ENCODE measurements around the gene PAWR.
A peak's percentile ranks its signal among the peaks of the same experiment; 100 is the strongest.

The PAWR gene

DNA sequence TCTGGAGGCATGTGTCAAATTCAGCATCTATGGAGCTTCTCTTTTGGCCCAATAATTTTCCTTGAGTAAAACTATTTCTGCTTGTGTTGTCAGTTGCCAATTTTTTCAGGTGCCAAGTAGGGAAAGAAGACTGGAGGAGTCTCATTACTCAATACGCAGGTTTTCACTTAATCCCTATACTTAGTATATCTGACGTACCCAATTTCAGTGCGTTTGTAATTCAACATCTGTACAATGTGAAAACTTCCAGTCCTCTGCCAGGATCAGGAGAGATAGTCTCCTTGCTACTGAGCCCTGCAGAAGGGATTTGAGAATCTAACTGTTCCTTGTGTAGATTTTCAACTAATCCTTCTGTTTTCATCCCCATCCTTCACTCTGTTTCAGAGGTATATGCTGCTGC is 5.7 kb upstream of the PAWR start:
- Mint-ChIP-seq H3K27me3 (ENCODE audit: low read depth, poor library complexity) (peaks cover 15% of the 10 kb centered on the region), H3K4me3 (no peak overlapping the region), H3K9me3 (no peaks in the 10 kb centered on the region), H3K4me1 (peaks cover 15% of the 10 kb centered on the region), H3K36me3 (ENCODE audit: low read depth) (no peaks in the 10 kb centered on the region), H3K27ac (no peak overlapping the region)
- TF ChIP-seq, protein P1, sequence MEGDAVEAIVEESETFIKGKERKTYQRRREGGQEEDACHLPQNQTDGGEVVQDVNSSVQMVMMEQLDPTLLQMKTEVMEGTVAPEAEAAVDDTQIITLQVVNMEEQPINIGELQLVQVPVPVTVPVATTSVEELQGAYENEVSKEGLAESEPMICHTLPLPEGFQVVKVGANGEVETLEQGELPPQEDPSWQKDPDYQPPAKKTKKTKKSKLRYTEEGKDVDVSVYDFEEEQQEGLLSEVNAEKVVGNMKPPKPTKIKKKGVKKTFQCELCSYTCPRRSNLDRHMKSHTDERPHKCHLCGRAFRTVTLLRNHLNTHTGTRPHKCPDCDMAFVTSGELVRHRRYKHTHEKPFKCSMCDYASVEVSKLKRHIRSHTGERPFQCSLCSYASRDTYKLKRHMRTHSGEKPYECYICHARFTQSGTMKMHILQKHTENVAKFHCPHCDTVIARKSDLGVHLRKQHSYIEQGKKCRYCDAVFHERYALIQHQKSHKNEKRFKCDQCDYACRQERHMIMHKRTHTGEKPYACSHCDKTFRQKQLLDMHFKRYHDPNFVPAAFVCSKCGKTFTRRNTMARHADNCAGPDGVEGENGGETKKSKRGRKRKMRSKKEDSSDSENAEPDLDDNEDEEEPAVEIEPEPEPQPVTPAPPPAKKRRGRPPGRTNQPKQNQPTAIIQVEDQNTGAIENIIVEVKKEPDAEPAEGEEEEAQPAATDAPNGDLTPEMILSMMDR (IDR thresholded peaks at IDR 0.05): no peak
- DNase-seq: no peak

DNA sequence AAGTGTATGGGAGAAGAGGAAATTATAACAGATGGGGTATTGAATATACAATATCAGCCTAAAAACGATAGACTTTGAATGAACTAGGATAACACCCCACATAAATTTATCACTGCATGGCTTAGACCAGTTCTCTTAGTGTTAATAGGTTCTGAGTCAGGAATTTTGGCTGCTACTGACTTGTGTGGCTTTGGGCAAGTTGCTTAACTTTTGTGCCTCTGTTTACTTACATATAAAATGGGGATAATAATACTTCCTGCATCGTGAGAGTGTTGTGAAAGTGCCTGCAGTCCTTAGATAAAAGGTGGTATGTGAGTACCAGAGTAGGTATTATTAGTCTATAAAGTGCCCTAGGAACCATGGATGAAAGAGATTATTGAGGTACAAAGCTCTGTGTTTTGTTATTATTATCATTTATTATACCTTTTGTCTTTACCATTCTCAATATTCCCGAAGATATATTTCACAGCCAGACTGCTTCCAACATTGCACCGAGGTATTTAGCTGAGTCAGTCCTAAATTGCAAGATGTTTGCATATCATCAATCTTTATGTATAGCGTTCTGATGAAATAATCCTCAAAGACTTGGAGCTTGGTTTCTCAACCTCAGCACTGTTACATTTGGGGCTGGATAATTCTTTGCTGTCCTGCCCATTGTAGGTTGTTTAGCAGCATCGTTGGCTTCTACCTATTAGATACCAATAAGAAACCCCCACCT is 2.3 kb upstream of the PAWR start:
- peaks cover 15% of the 10 kb centered on the region for H3K27me3 Mint-ChIP-seq (ENCODE audit: low read depth, poor library complexity)
- no peak overlapping the region for H3K27ac Mint-ChIP-seq
- H3K36me3 Mint-ChIP-seq (ENCODE audit: low read depth): no peaks in the 10 kb centered on the region
- TF ChIP-seq, protein P1 (IDR thresholded peaks at IDR 0.05): no peak
- H3K4me1 Mint-ChIP-seq: peaks cover 25% of the 10 kb centered on the region
- peak overlapping the region; percentile 91 for H3K4me3 Mint-ChIP-seq
- no peak for DNase-seq
- no peaks in the 10 kb centered on the region for H3K9me3 Mint-ChIP-seq

DNA sequence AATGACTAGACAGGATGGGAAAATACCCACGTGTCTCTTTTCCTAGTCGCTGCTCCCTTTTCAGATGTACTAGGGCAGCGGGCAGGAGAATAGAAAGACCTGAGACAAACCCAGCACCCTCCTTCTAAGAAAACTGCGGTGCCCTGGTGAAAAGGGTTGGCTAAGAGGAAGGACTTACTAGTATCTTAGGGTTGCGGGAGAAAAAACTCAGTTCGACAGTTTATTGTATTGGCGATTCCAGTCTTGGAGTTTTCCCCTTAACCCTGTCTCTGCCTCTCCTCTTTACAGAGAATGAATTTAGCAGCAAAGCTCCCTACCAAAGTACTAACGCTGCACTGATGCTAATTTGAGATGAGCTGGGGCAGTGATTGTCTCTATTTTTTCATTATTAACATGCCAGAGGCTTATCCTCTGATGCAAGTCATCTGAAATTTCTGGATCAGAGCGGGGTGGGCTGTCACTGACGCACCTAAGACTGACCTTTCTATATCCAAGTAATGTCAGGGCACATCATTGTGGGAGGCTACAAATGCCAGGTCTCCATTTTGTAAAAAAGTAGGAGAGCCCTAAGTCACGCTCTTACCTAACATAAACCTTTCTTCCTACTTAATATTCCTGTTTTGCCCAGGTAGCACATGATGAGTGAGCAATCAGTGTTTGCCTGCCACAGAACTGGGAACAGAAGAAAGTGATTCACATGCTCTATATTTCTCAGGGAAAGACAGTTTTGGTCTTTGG is 916 bp upstream of the PAWR start:
- DNase-seq: no peak
- H3K36me3 Mint-ChIP-seq (ENCODE audit: low read depth): no peaks in the 10 kb centered on the region
- peak overlapping the region; percentile 91 for H3K4me3 Mint-ChIP-seq
- TF ChIP-seq, protein P1 (IDR thresholded peaks at IDR 0.05): no peak
- H3K4me1 Mint-ChIP-seq: peaks cover 39% of the 10 kb centered on the region
- no peaks in the 10 kb centered on the region for H3K9me3 Mint-ChIP-seq
- peak overlapping the region; percentile 85 for H3K27ac Mint-ChIP-seq
- peaks cover 15% of the 10 kb centered on the region for H3K27me3 Mint-ChIP-seq (ENCODE audit: low read depth, poor library complexity)

DNA sequence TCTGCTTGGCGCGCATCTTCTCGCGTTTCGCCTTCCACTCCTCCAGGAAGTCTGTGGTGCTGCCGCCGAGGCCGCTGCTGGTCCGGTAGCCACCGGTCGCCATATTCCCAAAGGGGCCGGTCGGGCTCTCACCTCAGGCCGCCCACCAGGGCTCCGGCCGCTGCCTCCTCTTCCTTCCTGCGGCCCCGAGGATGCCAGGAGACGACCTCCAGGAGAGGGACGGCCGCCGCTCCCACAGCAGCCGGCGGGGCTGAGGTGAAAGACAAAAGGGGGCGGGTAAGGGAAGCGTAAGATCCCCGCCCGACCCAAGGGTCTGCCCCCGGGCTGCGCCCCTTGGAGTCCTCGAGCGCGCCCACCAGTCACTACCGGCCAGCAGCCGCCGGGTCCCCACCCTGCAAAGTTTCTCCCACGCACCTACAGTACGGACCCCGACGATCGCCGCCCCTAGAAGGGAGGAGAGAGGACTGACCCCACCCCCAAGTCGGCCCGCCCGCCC is 574 bp downstream of the PAWR start:
- Mint-ChIP-seq H3K9me3 (no peaks in the 10 kb centered on the region), H3K4me3 (peak overlapping the region; percentile 89), H3K27me3 (ENCODE audit: low read depth, poor library complexity) (peaks cover 17% of the 10 kb centered on the region), H3K36me3 (ENCODE audit: low read depth) (no peaks in the 10 kb centered on the region), H3K4me1 (peaks cover 53% of the 10 kb centered on the region), H3K27ac (peak overlapping the region; percentile 92)
- DNase-seq: no peak
- TF ChIP-seq, protein P1 (IDR thresholded peaks at IDR 0.05): no peak

DNA sequence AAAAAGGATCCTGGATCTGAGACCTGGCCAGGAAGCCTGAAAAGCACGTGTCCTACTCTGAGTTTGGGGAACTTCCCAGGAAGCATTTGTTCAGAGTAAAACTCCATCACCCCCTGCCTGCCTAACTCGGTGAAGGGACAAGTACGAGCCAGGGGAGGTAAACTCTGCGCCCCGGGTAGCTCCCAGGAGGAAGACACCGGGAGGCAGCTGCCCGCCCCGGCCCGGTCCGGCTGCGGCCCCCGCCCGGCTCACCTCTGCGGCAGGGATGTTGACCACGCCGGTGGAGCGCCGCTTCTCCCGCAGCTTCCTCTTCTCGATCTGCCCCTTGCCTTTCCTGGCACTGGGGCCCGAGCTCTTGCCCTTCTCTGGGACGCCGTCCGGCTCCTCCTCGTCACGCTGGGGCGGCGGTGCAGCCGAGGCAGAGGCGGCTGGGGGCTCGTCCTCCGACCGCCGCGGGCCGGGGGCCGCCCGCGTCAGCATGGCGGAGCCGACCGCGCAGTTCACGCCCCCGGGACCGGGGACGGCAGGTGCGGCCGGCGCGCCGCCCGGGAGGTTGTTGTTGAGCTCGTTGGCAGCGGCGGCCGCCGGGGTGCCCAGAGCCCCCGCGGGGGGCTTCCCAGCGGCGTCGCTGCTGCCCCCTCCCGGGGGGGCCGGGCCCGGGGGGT is 1.2 kb downstream of the PAWR start:
- H3K9me3 Mint-ChIP-seq: no peaks in the 10 kb centered on the region
- peaks cover 54% of the 10 kb centered on the region for H3K4me1 Mint-ChIP-seq
- TF ChIP-seq, protein P1 (IDR thresholded peaks at IDR 0.05): no peak
- H3K27ac Mint-ChIP-seq: peak overlapping the region; percentile 92
- peak; percentile 66 for DNase-seq
- peak overlapping the region; percentile 89 for H3K4me3 Mint-ChIP-seq
- peaks cover 17% of the 10 kb centered on the region for H3K27me3 Mint-ChIP-seq (ENCODE audit: low read depth, poor library complexity)
- no peaks in the 10 kb centered on the region for H3K36me3 Mint-ChIP-seq (ENCODE audit: low read depth)

Data from nephron progenitor cell (in vitro differentiated cells).